Hepatocyte (in vitro differentiated cells): ENCODE results near the gene TSPAN33. TPM values are rescaled to one million over a fixed set of nuclear protein-coding genes. Genes with fewer than 3 reads are reported as not detected.

Experiments used
- DNase-seq: peaks from one replicate; pipeline ENCODE4 v3.0.0-alpha.2; 2016; ENCODE audit warnings: low spot score
- H2AFZ ChIP-seq: fragments of 200-600 bp; sonication (generic); 2 replicates; pipeline ENCODE4 v1.6.0; 2016; ENCODE audit warnings: antibody characterized with exemption, mild to moderate bottlenecking
- H3K27ac ChIP-seq: fragments of 200-600 bp; sonication (generic); 2 replicates; pipeline ENCODE4 v1.5.1; 2016; ENCODE audit warnings: mild to moderate bottlenecking
- H3K27me3 ChIP-seq: fragments of 200-600 bp; sonication (generic); 2 replicates; pipeline ENCODE4 v1.6.1; 2016
- H3K36me3 ChIP-seq: fragments of 200-600 bp; sonication (generic); replicated peaks from 2 replicates; pipeline ENCODE4 v1.5.1; 2016; ENCODE audit warnings: low read depth; ENCODE audit not compliant: insufficient read depth
- H3K4me1 ChIP-seq: fragments of 200-600 bp; sonication (generic); 2 replicates; pipeline ENCODE4 v1.5.1; 2016; ENCODE audit warnings: mild to moderate bottlenecking, moderate library complexity; ENCODE audit not compliant: insufficient read depth
- H3K4me2 ChIP-seq: fragments of 200-600 bp; sonication (generic); 2 replicates; pipeline ENCODE4 v1.6.0; 2016
- H3K4me3 ChIP-seq: fragments of 200-600 bp; sonication (generic); 2 replicates; pipeline ENCODE4 v1.5.1; 2016; ENCODE audit warnings: mild to moderate bottlenecking
- H3K79me2 ChIP-seq: fragments of 200-600 bp; sonication (generic); 2 replicates; pipeline ENCODE4 v1.6.0; 2017; ENCODE audit warnings: mild to moderate bottlenecking
- H3K9me2 ChIP-seq: fragments of 200-600 bp; sonication (generic); replicated peaks from 2 replicates; pipeline ENCODE4 v1.6.0; 2017; ENCODE audit warnings: mild to moderate bottlenecking; ENCODE audit not compliant: insufficient read depth
- H3K9me3 ChIP-seq: fragments of 200-600 bp; sonication (generic); 2 replicates; pipeline ENCODE4 v1.5.1; 2016; ENCODE audit warnings: low read depth, mild to moderate bottlenecking
- H4K20me1 ChIP-seq: fragments of 200-600 bp; sonication (generic); 2 replicates; pipeline ENCODE4 v1.6.0; 2016; ENCODE audit warnings: mild to moderate bottlenecking; ENCODE audit not compliant: insufficient read depth, poor library complexity, severe bottlenecking
- CTCF ChIP-seq: fragments of 200-600 bp; sonication (generic); IDR thresholded peaks from 2 replicates; pipeline ENCODE4 v1.5.1; 2016; ENCODE audit warnings: antibody characterized with exemption, mild to moderate bottlenecking; ENCODE audit not compliant: poor library complexity
- EZH2 ChIP-seq: fragments of 200-600 bp; sonication (generic); IDR thresholded peaks from 2 replicates; pipeline ENCODE4 v1.6.1; 2016; ENCODE audit warnings: antibody characterized with exemption, mild to moderate bottlenecking, borderline replicate concordance
- EZH2phosphoT487 ChIP-seq: fragments of 200-600 bp; sonication (generic); IDR thresholded peaks from one replicate; pipeline ENCODE4 v1.6.1; 2018; ENCODE audit warnings: antibody characterized with exemption, mild to moderate bottlenecking, low read depth, moderate library complexity; ENCODE audit not compliant: unreplicated experiment, severe bottlenecking
- WGBS: methylation state at CpG from one replicate; pipeline ENCODE4 v1.1.6; 2016; ENCODE audit warnings: low lambda C conversion rate; ENCODE audit errors: missing lambda C conversion rate; 5-methylcytosine and 5-hydroxymethylcytosine counted together
- polyA plus RNA-seq: library from polyadenylated mRNA; unstranded; fragments of >200 nt; fragmentation: Nextera tagmentation; extraction: Ambion mirVana; gene quantifications from 2 replicates; pipeline ENCODE4 v1.2.1, GENCODE V29; 2016
- total RNA-seq: library from RNA; depleted of rRNA; stranded (reverse); fragments of >200 nt; gene quantifications from 2 replicates; pipeline ENCODE4 v1.2.3, GENCODE V29; 2014

Gene TSPAN33
- total and polyA plus RNA-seq, 2 experiments from 2014 or later, result 7.8 to 9.6 TPM

GRCh38 chr7:129143724-129144094, 798 bp upstream of the TSPAN33 start:
- Histone ChIP-seq H3K9me3 (no peaks in the 10 kb centered on the region), H3K9me2 (no peaks in the 10 kb centered on the region), H2AFZ (peak overlapping the region; percentile 29), H3K79me2 (no peaks in the 10 kb centered on the region), H3K4me1 (peaks cover 6% of the 10 kb centered on the region), H3K27ac (no peak overlapping the region), H3K36me3 (no peaks in the 10 kb centered on the region), H3K27me3 (peaks cover 33% of the 10 kb centered on the region), H3K4me3 (peak overlapping the region; percentile 18), H4K20me1 (no peaks in the 10 kb centered on the region), H3K4me2 (peak overlapping the region; percentile 95)
- no peak for DNase-seq
- 52% methylated on average over 10 of the region's 10 CpGs for WGBS
- no peak for TF ChIP-seq EZH2phosphoT487
- no peak for TF ChIP-seq CTCF
- no peak for TF ChIP-seq EZH2

GRCh38 chr7:129144834-129145668, 544 bp downstream of the TSPAN33 start:
- H3K27ac ChIP-seq, result no peak overlapping the region
- no peak for DNase-seq
- H2AFZ ChIP-seq, result no peak overlapping the region
- H3K27me3 ChIP-seq, result peaks cover 33% of the 10 kb centered on the region
- no peaks in the 10 kb centered on the region for H3K9me2 ChIP-seq
- WGBS, result 29% methylated on average over 17 of the region's 58 CpGs
- no peaks in the 10 kb centered on the region for H4K20me1 ChIP-seq
- H3K36me3 ChIP-seq, result no peaks in the 10 kb centered on the region
- H3K9me3 ChIP-seq, result no peaks in the 10 kb centered on the region
- no peaks in the 10 kb centered on the region for H3K79me2 ChIP-seq
- peak; percentile 41 for TF ChIP-seq CTCF
- TF ChIP-seq EZH2phosphoT487, result no peak
- peak overlapping the region; percentile 49 for H3K4me3 ChIP-seq
- H3K4me1 ChIP-seq, result peaks cover 8% of the 10 kb centered on the region
- H3K4me2 ChIP-seq, result peak overlapping the region; percentile 95

- Histone ChIP-seq H3K9me2 (no peaks in the 10 kb centered on the region), H3K27ac (no peak overlapping the region), H3K9me3 (no peaks in the 10 kb centered on the region), H3K79me2 (no peaks in the 10 kb centered on the region), H4K20me1 (no peaks in the 10 kb centered on the region), H3K27me3 (peaks cover 33% of the 10 kb centered on the region), H3K4me2 (no peak overlapping the region), H3K36me3 (no peaks in the 10 kb centered on the region), H2AFZ (no peak overlapping the region), H3K4me3 (no peak overlapping the region), H3K4me1 (peaks cover 11% of the 10 kb centered on the region)
- DNase-seq, result no peak
- TF ChIP-seq CTCF (no peak), EZH2 (no peak), EZH2phosphoT487 (no peak)
- WGBS, result 85% methylated on average over 8 of the region's 8 CpGs
Measured at GRCh38 chr7:129146237-129146979, 1.9 kb downstream of the TSPAN33 start.
